Mesendoderm (in vitro differentiated cells): ENCODE measurements around the gene MED9.
"Not testable (repeated sequence)": the region's sequence is repeated elsewhere in the genome, so short reads cannot be mapped to it uniquely, and the experiment has no call there.

Experiments used
- DNase-seq: peaks from one replicate; pipeline ENCODE4 v3.0.0; 2013
- H2AK5ac ChIP-seq: 2 replicates; pipeline ENCODE4 v1.6.1; 2013; ENCODE audit warnings: low read length, inconsistent platforms
- H2BK120ac ChIP-seq: 2 replicates; pipeline ENCODE4 v1.6.1; 2013; ENCODE audit warnings: low read depth, mild to moderate bottlenecking, low read length, moderate library complexity, mixed read lengths
- H2BK15ac ChIP-seq: replicated peaks from 2 replicates; pipeline ENCODE4 v1.6.1; 2013; ENCODE audit warnings: low read depth, mild to moderate bottlenecking, moderate library complexity
- H2BK5ac ChIP-seq: 2 replicates; pipeline ENCODE4 v1.6.1; 2013; ENCODE audit warnings: low read length, inconsistent platforms
- H3K18ac ChIP-seq: 2 replicates; pipeline ENCODE4 v1.6.1; 2013; ENCODE audit warnings: mild to moderate bottlenecking, low read length, mixed read lengths
- H3K23ac ChIP-seq: one replicate; pipeline ENCODE4 v1.6.1; 2013; ENCODE audit warnings: low read length
- H3K27ac ChIP-seq: 2 replicates; pipeline ENCODE4 v1.5.1; 2013; ENCODE audit warnings: low read depth, mild to moderate bottlenecking, inconsistent platforms, low read length, moderate library complexity
- H3K27me3 ChIP-seq: 2 replicates; pipeline ENCODE4 v1.6.1; 2013; ENCODE audit warnings: low read length, control low read depth, mild to moderate bottlenecking, inconsistent platforms; ENCODE audit not compliant: insufficient read depth, poor library complexity
- H3K36me3 ChIP-seq: 2 replicates; pipeline ENCODE4 v1.6.1; 2013; ENCODE audit warnings: low read length, inconsistent platforms; ENCODE audit not compliant: control insufficient read depth, insufficient read depth
- H3K4ac ChIP-seq: one replicate; pipeline ENCODE4 v1.6.1; 2013; ENCODE audit warnings: low read depth, mild to moderate bottlenecking, low read length, moderate library complexity
- H3K4me1 ChIP-seq: 2 replicates; pipeline ENCODE4 v1.6.1; 2013; ENCODE audit warnings: low read depth, low read length, inconsistent platforms; ENCODE audit not compliant: control insufficient read depth
- H3K4me2 ChIP-seq: 2 replicates; pipeline ENCODE4 v1.6.1; 2013; ENCODE audit warnings: low read length
- H3K4me3 ChIP-seq: 2 replicates; pipeline ENCODE4 v1.5.1; 2013; ENCODE audit warnings: mild to moderate bottlenecking, low read length
- H3K56ac ChIP-seq: one replicate; pipeline ENCODE4 v1.6.1; 2013; ENCODE audit warnings: low read length
- H3K79me1 ChIP-seq: 2 replicates; pipeline ENCODE4 v1.6.1; 2013; ENCODE audit warnings: low read length, inconsistent platforms
- H3K79me2 ChIP-seq: 2 replicates; pipeline ENCODE4 v1.6.1; 2013; ENCODE audit warnings: mild to moderate bottlenecking, low read length; ENCODE audit not compliant: control insufficient read depth, insufficient read depth
- H3K9ac ChIP-seq: 2 replicates; pipeline ENCODE4 v1.6.1; 2013; ENCODE audit warnings: low read length, inconsistent platforms
- H4K5ac ChIP-seq: one replicate; pipeline ENCODE4 v1.6.1; 2013; ENCODE audit warnings: low read length
- H4K8ac ChIP-seq: one replicate; pipeline ENCODE4 v1.6.1; 2013; ENCODE audit warnings: low read depth, mild to moderate bottlenecking, control low read depth, low read length, moderate library complexity
- WGBS: extraction: QIAGEN DNeasy Blood & Tissue Kit; methylation state at CpG from one replicate; pipeline ENCODE4 v1.1.7; 2013; ENCODE audit warnings: low lambda C conversion rate, missing lambda C conversion rate; ENCODE audit not compliant: insufficient coverage; ENCODE audit errors: extremely low coverage; 5-methylcytosine and 5-hydroxymethylcytosine counted together

Gene MED9

GRCh38 chr17:17465878-17466277 lies 10.9 kb upstream of the MED9 start:
- H3K36me3 ChIP-seq, H3K4me2 ChIP-seq: not testable (repeated sequence)
- WGBS, result no CpG with 5 or more reads among the region's 1 CpG

GRCh38 chr17:17466511-17466910 lies 10.3 kb upstream of the MED9 start:
- WGBS, result no CpG with 5 or more reads among the region's 5 CpGs
- Histone ChIP-seq H3K4me3 (no peak overlapping the region), H3K18ac (no peak overlapping the region)

More at GRCh38 chr17:17465878-17466277, 10.9 kb upstream of the MED9 start:
- not testable (repeated sequence) for H3K79me1 ChIP-seq, H3K9ac ChIP-seq, H3K4me3 ChIP-seq, H3K27ac ChIP-seq, H2BK120ac ChIP-seq, H4K5ac ChIP-seq, H3K56ac ChIP-seq, DNase-seq, H3K18ac ChIP-seq, H3K4ac ChIP-seq, H3K4me1 ChIP-seq, H4K8ac ChIP-seq, H3K23ac ChIP-seq, H2AK5ac ChIP-seq, H2BK15ac ChIP-seq, H2BK5ac ChIP-seq, H3K27me3 ChIP-seq, H3K79me2 ChIP-seq

GRCh38 chr17:17467016-17467415 lies 9.8 kb upstream of the MED9 start:
- Histone ChIP-seq H3K18ac (no peak overlapping the region), H3K4me2 (no peak overlapping the region), H3K23ac (no peak overlapping the region), H3K56ac (no peak overlapping the region), H2AK5ac (no peak overlapping the region), H3K4me1 (no peaks in the 10 kb centered on the region), H3K27ac (no peak overlapping the region), H3K4me3 (no peak overlapping the region), H3K79me2 (no peaks in the 10 kb centered on the region), H2BK15ac (no peak overlapping the region), H3K79me1 (no peaks in the 10 kb centered on the region), H3K36me3 (no peaks in the 10 kb centered on the region), H4K5ac (no peak overlapping the region), H2BK5ac (no peak overlapping the region), H4K8ac (no peak overlapping the region), H3K4ac (no peak overlapping the region), H3K27me3 (no peaks in the 10 kb centered on the region), H2BK120ac (no peak overlapping the region), H3K9ac (no peak overlapping the region)
- WGBS, result no CpG with 5 or more reads among the region's 5 CpGs
- DNase-seq, result no peak

More at GRCh38 chr17:17466511-17466910, 10.3 kb upstream of the MED9 start:
- Histone ChIP-seq H2AK5ac (no peak overlapping the region), H3K79me2 (no peaks in the 10 kb centered on the region), H3K4ac (no peak overlapping the region), H4K5ac (no peak overlapping the region), H3K9ac (no peak overlapping the region), H3K27ac (no peak overlapping the region), H3K23ac (no peak overlapping the region), H2BK5ac (no peak overlapping the region), H3K4me1 (no peaks in the 10 kb centered on the region), H3K4me2 (no peak overlapping the region), H3K56ac (no peak overlapping the region), H3K27me3 (no peaks in the 10 kb centered on the region), H2BK120ac (no peak overlapping the region), H4K8ac (no peak overlapping the region), H2BK15ac (no peak overlapping the region), H3K36me3 (no peaks in the 10 kb centered on the region), H3K79me1 (no peaks in the 10 kb centered on the region)
- no peak for DNase-seq

DNA sequence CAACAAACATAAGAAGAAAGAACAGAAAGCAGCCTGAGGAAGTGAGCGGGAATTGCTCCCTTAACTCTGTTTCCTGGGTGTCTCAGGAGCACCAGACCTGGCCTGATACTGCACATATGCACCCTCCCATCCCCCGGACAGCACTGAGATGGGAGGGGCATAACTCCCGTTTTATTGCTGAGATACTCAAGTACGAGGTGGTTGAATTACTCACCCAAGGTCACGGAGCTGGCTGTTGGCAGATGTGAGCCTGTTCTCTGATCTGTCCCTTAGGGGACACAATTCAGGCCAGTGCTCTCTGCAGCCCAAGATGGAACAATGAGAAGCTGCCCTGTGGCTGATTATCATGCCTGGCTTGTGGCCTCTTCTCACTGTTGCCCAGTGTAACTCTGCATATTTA lies 9.1 kb upstream of the MED9 start:
- no peaks in the 10 kb centered on the region for H3K79me2 ChIP-seq
- whole genome bisulfite sequencing, result no CpG with 5 or more reads among the region's 5 CpGs
- no peak for DNase-seq

GRCh38 chr17:17468217-17469010 lies 8.4 kb upstream of the MED9 start:
- Histone ChIP-seq H3K4me3 (no peak overlapping the region), H2BK15ac (no peak overlapping the region), H4K5ac (no peak overlapping the region), H3K27ac (no peak overlapping the region), H3K18ac (no peak overlapping the region), H4K8ac (no peak overlapping the region), H2BK5ac (no peak overlapping the region), H3K9ac (no peak overlapping the region), H3K79me1 (no peaks in the 10 kb centered on the region), H3K56ac (no peak overlapping the region), H3K36me3 (no peaks in the 10 kb centered on the region), H3K27me3 (no peaks in the 10 kb centered on the region), H2AK5ac (no peak overlapping the region), H3K4me2 (no peak overlapping the region), H3K4me1 (no peaks in the 10 kb centered on the region), H3K79me2 (no peaks in the 10 kb centered on the region), H2BK120ac (no peak overlapping the region), H3K23ac (no peak overlapping the region), H3K4ac (no peak overlapping the region)
- no CpG with 5 or more reads among the region's 5 CpGs for WGBS
- DNase-seq, result no peak

More for the DNA sequence above, 9.1 kb upstream of the MED9 start:
- Histone ChIP-seq H3K4me3 (no peak overlapping the region), H3K4me1 (no peaks in the 10 kb centered on the region), H4K8ac (no peak overlapping the region), H3K9ac (no peak overlapping the region), H3K79me1 (no peaks in the 10 kb centered on the region), H2BK120ac (no peak overlapping the region), H3K36me3 (no peaks in the 10 kb centered on the region), H3K4ac (no peak overlapping the region), H3K23ac (no peak overlapping the region), H2BK15ac (no peak overlapping the region), H3K27ac (no peak overlapping the region), H3K18ac (no peak overlapping the region), H2AK5ac (no peak overlapping the region), H2BK5ac (no peak overlapping the region), H3K27me3 (no peaks in the 10 kb centered on the region), H4K5ac (no peak overlapping the region), H3K56ac (no peak overlapping the region), H3K4me2 (no peak overlapping the region)

GRCh38 chr17:17469358-17469757 lies 7.4 kb upstream of the MED9 start:
- H3K4me2 ChIP-seq, result no peak overlapping the region

More at GRCh38 chr17:17469358-17469757, 7.4 kb upstream of the MED9 start:
- H4K5ac ChIP-seq, result no peak overlapping the region
- no peak for DNase-seq
- H3K36me3 ChIP-seq, result no peaks in the 10 kb centered on the region
- H3K4me1 ChIP-seq, result no peaks in the 10 kb centered on the region
- no peaks in the 10 kb centered on the region for H3K79me1 ChIP-seq
- no peak overlapping the region for H2AK5ac ChIP-seq
- WGBS, result no CpG with 5 or more reads among the region's 4 CpGs
- H3K79me2 ChIP-seq, result no peaks in the 10 kb centered on the region
- no peak overlapping the region for H3K18ac ChIP-seq
- H2BK15ac ChIP-seq, result no peak overlapping the region
- H3K27me3 ChIP-seq, result no peaks in the 10 kb centered on the region
- no peak overlapping the region for H3K9ac ChIP-seq
- no peak overlapping the region for H3K27ac ChIP-seq
- H2BK5ac ChIP-seq, result no peak overlapping the region
- H3K23ac ChIP-seq, result no peak overlapping the region
- no peak overlapping the region for H3K4me3 ChIP-seq
- no peak overlapping the region for H3K56ac ChIP-seq
- no peak overlapping the region for H3K4ac ChIP-seq
- H2BK120ac ChIP-seq, result no peak overlapping the region
- H4K8ac ChIP-seq, result no peak overlapping the region
